SW 1271 (cell line): ENCODE results near the gene RASSF6.
"Not testable (repeated sequence)": the region's sequence is repeated elsewhere in the genome, so short reads cannot be mapped to it uniquely, and the experiment has no call there.

ENCODE experiments used
- DNase-seq, 2 experiments: peaks; one replicate each; lab custom pipeline; 2025; lab: John Stamatoyannopoulos, UW

Gene RASSF6, protein sequence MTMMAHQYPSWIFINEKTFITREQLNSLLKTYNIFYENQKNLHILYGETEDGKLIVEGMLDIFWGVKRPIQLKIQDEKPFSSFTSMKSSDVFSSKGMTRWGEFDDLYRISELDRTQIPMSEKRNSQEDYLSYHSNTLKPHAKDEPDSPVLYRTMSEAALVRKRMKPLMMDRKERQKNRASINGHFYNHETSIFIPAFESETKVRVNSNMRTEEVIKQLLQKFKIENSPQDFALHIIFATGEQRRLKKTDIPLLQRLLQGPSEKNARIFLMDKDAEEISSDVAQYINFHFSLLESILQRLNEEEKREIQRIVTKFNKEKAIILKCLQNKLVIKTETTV

DNA sequence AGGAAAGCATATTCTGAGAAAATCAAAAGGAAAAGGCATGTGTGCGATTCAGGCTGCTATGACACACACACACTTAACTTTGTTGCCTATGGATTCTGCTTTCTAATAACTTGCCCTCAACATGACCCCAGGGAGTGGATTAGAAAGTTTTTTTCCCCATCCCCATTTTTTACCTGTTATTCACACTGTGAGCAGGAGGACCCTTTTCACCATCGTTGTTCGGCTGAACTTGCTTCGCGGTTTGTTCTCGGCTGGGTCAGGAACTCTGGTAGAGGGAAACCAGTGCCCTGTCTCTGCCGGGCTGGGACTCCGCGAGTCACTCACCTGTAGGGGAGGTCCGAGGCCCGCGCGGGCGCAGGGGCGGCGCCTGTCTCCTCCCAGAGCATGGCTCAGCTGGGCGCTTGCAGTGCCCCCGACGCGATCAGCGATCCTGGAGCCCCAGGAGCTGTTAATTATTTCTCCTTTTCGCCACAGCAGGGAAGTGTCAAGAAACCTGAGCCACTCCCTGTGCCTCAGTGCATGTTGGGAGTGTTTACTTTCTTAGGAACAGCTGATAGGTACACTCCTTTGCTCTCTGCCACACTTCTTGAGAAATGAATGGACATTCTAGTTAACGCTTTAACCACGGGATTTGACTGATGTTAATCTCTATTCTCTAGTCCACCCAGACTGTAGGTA is at the start of gene RASSF6:
Gene RASSF6, minus strand, starts transcription at position 322 of the 678 bp plus-strand sequence. CDS start 8,641 bp downstream, outside the sequence.
- no peak for DNase-seq

DNA sequence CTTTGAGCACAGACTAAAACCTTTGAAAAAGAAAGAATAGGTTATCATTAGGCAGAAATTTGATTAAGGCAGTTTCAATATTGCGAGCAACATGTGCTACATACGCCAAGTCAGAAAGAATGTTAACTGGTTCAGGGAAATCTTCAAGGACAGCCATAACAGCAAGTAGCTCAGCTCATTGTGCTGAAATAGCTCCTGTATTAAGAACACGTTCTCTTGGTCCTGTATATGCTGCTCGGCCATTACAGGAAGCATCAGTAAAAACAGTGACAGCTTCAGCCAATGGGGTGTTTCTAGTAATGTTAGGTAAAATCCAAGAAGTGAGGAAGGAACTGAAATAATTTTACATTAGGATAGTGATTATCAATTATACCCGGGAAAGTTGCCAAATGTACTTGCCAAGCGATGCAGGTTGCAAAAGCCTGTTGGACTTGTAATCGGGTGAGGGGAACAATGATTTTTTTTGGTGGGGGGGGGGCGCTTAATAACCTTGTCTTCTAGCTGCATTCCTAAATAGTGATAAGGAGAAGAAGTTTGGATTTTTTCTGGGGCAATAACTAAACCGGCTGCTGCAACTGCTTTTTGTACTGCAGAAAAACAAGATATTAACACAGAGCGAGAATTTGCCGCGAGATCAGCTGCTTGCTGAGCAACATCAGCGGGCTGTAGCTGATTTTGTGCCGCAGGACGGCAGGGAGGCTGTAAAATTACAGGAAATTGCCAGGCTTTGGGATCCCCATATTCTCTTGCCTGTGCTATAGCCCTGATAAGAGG is 49.4 kb upstream of the RASSF6 start:
- DNase-seq, result no peak

DNA sequence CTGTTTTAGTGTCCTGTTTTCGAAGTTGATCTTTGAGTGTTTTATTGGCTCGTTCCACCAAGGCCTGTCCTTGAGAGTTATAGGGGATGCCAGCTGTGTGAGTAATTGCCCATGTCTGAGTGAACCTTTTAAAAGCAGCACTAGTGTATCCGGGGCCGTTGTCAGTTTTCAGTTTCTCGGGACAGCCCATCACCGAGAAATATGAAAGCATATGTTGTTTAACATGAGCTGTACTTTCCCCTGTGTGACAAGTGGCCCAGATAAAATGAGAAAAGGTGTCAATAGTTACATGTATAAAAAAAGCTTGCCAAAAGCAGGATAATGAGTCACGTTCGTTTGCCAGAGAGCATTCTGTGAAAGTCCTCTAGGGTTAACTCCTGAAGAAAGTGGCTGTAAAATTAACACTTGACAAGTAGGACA is 48.6 kb upstream of the RASSF6 start:
- no peak for DNase-seq

DNA sequence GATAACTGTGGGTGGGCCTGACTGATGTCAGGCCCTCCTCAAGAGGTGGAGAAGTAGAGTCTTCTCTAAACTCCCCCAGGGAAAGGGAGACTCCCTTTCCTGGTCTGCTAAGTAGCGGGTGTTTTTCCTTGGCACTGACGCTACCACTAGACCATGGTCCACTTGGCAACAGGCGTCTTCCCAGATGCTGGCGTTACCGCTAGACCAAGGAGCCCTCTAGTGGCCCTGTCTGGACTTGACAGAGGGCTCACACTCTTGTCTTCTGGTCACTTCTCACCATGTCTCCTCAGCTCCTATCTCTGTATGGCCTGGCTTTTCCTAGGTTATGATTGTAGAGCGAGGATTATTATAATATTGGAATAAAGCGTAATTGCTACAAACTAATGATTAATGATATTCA is 45.7 kb upstream of the RASSF6 start:
- DNase-seq, result not testable (repeated sequence)

DNA sequence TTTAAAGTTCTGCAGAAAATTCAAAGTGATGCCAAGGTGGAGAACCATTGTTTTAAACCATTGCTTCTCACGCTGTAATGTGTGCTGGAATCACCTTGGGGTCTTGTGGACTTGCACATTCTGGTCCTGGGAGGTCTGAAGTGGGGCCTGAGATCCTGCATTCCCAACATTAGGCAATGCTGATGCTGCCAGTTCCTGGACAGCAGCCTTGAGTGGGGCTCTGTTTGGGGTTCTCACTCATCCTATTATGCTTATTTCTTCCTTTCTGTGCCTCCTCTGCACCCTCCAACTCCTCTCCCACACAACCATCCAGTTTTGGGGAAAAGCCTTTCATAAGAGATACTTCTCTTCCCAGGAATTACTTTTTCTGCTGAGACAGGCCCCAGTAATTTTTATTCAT is 44.2 kb upstream of the RASSF6 start:
- no peak for DNase-seq

DNA sequence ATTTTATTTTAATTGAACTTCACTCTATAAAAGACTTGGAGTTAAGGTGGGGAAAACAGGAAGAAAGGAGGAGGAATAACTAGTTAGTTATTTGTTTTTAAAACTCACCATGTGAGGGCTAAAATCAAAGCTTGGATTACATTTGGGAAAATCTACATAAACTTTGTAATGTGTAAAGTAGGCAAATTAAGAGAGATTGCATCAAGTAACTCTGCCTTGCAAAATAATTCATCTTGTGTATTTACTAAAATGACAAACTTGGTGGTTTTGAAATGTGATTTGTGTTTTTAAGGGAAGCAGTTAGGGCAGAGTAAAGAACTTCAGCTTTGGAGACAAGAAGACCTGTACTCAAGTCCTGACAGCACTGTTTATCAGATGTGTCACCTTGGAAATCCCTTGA is 43.3 kb upstream of the RASSF6 start:
- no peak for DNase-seq

DNA sequence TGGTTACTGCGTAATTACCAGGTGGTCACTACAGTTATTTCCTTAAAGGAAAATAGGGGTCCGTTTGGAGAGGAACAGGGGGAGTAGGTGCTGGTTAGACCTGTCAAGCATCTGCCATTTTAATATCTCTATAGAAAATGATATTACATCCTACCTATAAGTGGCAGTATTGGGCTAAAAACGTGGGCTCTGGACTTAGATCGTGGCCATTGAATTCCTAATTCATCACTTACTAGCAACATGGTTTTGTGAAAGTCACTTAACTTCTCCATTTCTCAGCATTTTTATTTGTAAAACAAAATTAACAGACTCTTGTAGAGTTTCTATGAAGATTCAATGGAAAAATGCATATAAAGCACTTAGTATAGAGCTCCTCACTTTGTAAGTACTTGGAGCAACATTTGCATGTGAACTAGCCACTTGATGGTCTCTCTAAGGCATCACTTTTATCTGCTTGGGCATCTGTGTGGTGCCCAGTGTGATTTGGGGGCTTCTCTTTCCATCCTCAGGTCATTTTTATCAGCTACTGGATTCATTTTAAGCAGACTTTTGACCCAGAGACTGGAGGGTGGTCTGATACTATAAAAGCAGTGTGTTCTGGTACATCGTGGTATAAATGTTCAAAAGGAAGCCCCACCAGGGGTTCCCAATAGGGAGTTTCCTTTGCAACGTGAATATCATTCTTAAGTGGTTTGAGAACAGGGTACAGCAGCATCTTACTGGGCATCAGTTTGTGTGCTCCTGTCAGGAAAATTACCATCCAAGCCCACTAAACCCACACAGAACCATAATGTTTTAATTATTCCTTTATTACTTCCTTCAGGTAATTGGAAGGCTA is 42.7 kb upstream of the RASSF6 start:
- DNase-seq, result peak in 1 of 2 experiments; percentile 48

DNA sequence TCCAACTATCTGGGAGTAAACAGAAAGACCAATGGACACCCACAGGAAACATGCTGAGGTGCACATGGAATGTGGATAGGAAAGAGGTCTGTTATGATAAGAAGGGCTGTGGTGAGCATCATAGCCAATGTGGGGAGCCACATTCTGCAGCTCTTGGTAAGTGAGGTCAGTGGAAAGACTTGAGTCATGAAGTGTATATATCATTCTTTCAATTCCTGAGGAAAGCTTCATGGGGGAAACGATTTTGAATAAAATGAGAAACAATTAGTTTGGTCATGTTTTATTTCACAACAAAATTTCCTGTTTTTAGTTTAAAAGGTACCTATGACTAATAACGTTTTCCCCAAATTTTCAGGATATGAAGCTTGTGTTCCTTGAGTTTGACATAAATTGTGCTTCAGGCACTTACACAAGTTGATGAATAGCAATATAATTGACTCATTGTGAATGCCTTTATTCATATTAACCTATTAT is 41.4 kb upstream of the RASSF6 start:
- DNase-seq, result peak; percentile 5 to 9

DNA sequence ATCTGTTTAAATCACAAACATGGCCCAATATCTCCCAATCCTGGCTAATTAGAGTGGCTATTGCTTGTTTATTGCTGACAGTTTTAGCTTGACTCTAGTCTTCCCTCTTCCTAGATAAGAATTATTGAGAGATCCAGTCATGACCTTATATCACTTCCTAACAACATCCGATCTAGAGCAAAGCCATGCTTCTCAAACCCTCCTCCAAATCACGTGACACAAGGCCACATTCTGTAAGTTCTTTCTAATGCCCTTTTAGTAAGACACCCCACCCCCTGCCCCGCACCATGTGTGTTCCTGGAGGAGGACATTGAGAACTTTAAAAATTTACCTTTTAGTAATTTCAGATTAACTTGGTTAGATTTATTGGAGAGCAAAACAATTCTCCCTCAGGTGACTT is 40.6 kb upstream of the RASSF6 start:
- DNase-seq, result no peak

DNA sequence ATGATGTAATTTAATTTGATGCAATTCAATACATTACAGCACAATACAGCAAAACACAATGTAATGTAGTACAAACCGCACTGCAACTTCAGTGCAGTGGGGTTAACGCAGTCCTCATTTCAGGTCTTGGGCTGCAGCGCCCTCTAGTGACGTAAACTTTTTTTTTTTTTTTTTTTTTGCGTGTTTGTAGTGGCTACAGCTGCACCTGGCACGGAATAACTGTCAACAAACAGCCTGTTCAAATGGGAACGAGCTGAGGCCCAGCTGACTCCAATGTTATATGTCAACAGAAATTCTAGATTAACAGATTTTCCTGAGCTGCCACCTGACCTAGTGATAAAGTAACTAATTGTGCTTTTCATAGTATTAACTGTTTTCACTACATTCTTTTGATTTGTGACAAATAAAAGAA is 33.5 kb upstream of the RASSF6 start:
- peak in 1 of 2 experiments; percentile 32 for DNase-seq

DNA sequence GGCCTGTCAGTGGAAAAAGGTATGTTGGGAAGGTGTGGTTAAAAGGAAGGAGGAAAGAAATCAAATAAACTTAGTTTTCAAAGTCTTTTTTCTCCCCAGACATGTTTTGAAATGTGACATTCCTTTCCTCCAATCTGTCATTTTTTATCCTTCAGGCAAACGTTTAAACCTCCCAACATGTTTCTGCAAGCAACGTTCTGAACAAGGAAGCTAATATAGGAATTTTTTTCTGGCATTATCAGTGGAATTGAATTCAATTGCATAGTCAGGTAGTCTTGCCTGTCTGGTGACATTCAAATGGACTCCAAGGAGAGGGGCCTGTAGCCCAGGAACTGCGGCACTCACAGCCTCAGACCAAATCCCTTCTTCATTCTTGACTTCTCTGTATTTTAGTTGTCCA is 30.0 kb upstream of the RASSF6 start:
- DNase-seq, result no peak

DNA sequence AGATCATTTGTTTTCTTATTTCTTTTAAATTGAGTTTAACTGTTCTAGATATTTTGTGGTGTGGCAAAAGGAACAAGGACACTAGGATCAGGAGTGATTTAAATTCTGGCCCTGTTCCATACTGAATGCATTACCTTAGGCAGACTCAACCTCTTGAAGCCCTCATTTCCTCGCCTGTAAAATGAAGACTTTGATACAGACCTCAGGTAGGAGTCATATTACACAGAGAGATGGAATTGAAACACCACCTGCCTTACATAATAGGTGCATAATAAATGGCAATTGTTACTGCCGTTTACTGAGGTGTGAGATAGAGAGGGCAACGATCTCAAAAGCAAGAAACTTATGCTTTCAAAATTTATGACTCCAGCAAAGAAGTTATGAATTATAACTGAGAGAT is 28.2 kb upstream of the RASSF6 start:
- DNase-seq, result no peak

DNA sequence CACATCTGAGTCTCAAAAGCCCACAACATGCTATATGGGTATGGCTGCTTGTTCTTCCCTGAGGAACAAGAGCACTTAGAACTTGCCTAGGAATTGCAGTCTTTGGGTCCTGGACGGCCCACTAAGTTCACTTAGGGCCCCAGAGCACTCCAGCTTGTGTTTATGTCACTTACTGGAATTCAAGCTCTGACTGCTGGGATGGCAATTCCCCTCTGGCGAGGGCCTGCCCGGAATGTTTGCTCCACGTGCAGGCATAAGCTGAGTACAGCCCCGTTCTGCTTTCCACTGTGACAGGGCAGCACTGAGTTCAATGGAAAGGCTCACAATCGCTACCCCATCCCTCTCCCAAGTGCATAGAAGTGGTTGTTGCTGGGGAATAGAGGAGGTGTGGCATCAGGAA is 25.9 kb upstream of the RASSF6 start:
- DNase-seq, result no peak

DNA sequence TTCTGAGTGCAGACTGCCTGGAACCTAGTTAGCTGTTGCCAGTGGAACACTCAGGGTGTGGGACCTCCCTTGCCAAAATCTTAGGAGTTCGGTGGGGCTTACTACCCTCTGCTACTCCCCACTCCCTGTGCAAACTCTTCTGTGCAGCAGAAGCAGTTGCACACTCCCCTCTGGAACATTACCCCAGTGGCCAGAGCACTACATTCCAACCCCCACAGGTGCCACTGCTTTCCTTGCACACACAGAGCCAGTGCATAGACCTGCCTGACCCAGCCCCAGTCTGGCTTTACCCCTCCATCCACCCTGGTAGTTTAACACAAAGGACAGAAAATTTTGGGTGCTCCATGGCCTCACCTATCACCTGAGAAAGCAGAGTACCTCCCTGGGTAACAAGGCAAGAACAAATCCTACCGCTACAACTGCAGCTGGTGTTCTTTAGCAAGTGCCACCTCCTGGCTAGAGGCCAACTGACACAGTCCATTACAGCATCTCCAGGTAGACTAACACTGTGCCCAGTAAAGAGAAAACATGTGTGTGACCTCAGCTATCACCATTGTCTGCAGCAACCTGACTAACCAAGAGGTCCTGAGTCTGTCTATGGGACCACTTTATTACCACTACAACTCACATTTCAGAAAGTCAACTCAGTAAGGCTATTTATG is 11.5 kb upstream of the RASSF6 start:
- no peak for DNase-seq

DNA sequence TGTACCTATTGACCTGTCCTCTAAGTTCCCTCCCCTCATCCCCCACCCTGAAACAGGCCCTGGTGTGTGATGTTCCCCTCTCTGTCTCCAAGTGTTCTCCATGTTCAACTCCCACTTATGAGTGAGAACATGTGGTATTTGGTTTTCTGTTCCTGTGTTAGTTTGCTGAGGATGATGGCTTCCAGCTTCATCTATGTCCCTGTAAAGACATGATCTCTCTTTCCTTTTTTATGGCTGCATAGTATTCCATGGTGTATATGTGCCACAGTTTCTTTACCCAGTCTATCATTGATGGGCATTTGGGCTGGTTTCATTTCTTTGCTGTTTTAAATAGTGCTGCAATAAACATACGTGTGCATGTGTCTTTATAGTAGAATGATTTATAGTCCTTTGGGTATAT is 8.6 kb upstream of the RASSF6 start:
- not testable (repeated sequence) for DNase-seq

DNA sequence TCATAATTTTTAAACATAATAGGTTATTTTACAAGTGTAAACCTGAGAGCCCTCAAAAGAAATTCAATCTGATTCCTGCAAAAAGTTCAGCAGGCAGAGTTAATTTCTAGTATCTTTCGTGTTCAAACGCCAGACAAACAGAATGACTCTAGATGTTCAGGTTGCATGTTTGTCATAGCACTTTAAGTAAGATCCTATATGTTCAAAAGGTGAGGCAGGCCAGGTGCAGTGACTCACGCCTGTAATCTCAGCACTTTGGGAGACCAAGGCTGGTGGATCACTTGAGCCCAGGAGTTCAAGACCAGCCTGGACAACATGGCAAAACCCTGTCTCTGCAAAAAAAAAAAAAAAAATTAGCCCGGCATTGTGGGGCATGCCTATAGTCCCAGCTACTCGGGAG is 1.1 kb upstream of the RASSF6 start:
- no peak for DNase-seq

DNA sequence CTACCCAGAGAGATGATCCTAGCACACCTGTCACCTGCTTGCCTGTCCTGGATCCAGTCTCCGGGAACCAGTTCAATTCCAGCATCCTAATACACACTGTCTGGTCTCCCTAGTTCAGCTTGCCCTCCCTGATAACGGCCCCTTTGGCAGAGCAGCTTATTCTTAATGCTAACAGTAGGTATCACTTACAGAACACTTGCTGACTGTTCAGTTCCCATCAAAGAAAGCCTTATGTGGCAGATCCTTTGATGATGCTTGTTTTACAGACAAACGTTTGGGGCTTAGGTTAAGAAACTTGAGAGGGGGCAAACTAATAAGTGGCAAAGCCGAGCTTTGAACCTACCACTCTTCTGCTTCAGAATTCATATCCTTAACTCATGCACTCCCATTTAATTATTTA is 890 bp downstream of the RASSF6 start:
- no peak for DNase-seq

DNA sequence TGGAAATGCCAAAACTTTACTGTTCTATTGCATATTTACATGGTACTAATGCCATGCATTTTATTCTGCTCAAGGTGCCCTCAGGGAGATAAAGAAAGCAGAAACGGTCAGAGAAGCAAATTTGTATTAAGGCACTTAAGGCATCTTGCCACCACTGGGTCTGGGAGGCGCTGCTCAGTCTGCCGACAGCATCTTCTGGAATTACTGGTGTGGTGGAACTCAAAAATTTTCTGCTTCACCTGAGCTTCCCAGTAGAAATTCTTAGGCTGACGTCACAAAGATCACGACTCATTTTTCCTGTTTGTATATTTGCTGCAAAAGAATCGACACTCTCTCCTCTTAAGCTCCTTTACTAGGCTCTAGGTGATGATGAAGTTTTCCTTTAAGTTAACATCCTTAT is 3.0 kb downstream of the RASSF6 start:
- DNase-seq, result no peak

DNA sequence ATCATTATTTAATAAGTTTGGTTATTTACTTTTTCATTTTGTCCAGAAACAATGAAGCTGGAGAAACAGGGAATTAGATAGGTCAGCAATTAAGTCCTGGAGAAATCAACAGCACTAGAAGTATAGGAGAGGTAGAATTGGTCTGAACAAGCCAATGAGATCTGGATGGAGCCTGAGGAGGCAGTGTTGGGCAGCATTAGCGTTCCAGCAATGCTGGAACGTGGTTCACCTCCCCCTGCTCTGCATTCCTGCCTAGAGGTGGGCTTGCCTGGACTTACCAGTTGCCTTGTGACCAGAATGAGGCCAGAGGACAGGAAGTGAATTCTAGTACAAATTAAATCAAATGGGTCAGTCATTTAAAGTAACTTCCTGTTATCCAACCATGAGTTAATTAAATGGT is 4.6 kb downstream of the RASSF6 start:
- DNase-seq, result no peak

DNA sequence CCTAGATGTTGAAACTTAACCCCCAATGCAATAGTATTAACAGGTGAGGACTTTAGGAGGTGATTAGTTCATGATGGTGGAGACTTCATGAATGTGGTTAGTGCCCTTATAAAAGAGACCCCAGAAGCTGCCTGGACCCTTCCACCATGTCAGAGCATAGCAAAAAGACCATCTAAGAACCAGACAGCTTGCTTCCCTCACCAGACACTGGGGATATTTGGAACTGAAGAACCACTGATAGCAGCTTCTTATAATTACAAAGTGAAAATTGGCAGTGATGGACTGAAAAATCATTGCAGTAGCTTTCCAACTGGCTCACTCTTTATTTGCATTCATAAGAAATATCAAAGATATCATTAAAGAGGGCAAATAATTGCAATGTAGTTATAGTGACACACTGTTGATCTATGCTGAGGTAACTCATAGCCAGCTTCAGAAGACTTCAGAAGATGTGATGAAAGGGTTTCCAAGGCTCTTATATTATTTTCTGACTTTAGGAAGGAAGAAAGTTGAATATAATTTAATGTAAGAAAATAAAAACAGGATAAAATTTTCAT is 5.8 kb downstream of the RASSF6 start:
- DNase-seq, result no peak

DNA sequence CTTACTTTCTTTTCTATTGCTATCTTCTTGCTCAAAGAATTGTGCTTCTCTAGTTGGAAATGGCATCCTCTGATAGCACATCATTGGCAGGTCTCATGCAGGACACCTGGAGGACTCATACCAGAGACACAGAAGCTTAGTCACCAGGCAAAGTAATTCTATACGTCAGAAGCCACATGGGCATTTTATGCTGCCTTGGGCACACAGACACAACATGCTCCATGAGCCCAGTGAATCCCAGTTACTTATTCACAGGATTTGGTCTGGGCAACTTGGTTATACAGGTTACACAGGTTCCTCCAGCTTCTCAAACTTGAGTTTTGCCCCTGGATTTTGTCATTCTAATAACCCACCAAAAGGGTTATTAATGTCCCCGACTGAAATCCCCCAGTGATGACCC is 7.1 kb downstream of the RASSF6 start:
- DNase-seq, result no peak
